MM.1S (cell line): ENCODE results near the gene ARVCF.

Source experiments
- DNase-seq: peaks from one replicate; pipeline ENCODE4 v3.0.0-alpha.2; 2015
- H2AFZ ChIP-seq: fragments of 300-600 bp; sonication (generic); 2 replicates; pipeline ENCODE4 v1.6.0; 2016; ENCODE audit warnings: antibody characterized with exemption, low read length
- H3F3A ChIP-seq: fragments of 300-600 bp; sonication (generic); 2 replicates; pipeline ENCODE4 v1.6.1; 2016; ENCODE audit warnings: mild to moderate bottlenecking, antibody characterized with exemption, low read length, moderate library complexity, mixed read lengths; ENCODE audit not compliant: insufficient read depth
- H3K27ac ChIP-seq: fragments of 300-600 bp; sonication (generic); 2 replicates; pipeline ENCODE4 v1.5.1; 2016; ENCODE audit warnings: mild to moderate bottlenecking, low read length
- H3K27me3 ChIP-seq: fragments of 300-600 bp; sonication (generic); replicated peaks from 2 replicates; pipeline ENCODE4 v1.6.0; 2016; ENCODE audit warnings: low read length; ENCODE audit not compliant: insufficient read depth
- H3K36me3 ChIP-seq: fragments of 300-600 bp; sonication (generic); replicated peaks from 2 replicates; pipeline ENCODE4 v1.6.1; 2016; ENCODE audit warnings: mild to moderate bottlenecking, low read length, mixed read lengths; ENCODE audit not compliant: insufficient read depth
- H3K4me1 ChIP-seq: fragments of 300-600 bp; sonication (generic); 2 replicates; pipeline ENCODE4 v1.6.1; 2016; ENCODE audit warnings: low read length, mixed read lengths
- H3K4me2 ChIP-seq: fragments of 300-600 bp; sonication (generic); 2 replicates; pipeline ENCODE4 v1.6.0; 2016; ENCODE audit warnings: low read depth, low read length
- H3K4me3 ChIP-seq: fragments of 300-600 bp; sonication (generic); 2 replicates; pipeline ENCODE4 v1.5.1; 2016; ENCODE audit warnings: low read length, mixed read lengths
- H3K79me2 ChIP-seq: fragments of 300-600 bp; sonication (generic); 2 replicates; pipeline ENCODE4 v1.6.1; 2016; ENCODE audit warnings: mixed run types, low read length, mixed read lengths
- H3K9ac ChIP-seq: fragments of 300-600 bp; sonication (generic); 2 replicates; pipeline ENCODE4 v1.6.1; 2016; ENCODE audit warnings: low read length, mixed read lengths
- H3K9me2 ChIP-seq: fragments of 300-600 bp; sonication (generic); replicated peaks from 2 replicates; pipeline ENCODE4 v1.6.1; 2016; ENCODE audit warnings: mild to moderate bottlenecking, low read length, mixed read lengths; ENCODE audit not compliant: insufficient read depth
- H3K9me3 ChIP-seq: fragments of 300-600 bp; sonication (generic); replicated peaks from 2 replicates; pipeline ENCODE4 v1.6.1; 2016; ENCODE audit warnings: mild to moderate bottlenecking, low read length, mixed read lengths; ENCODE audit not compliant: insufficient read depth
- H4K20me1 ChIP-seq: fragments of 300-600 bp; sonication (generic); 2 replicates; pipeline ENCODE4 v1.6.1; 2016; ENCODE audit warnings: mild to moderate bottlenecking, low read length, moderate library complexity, mixed read lengths; ENCODE audit not compliant: insufficient read depth
- EZH2 ChIP-seq: fragments of 300-600 bp; sonication (generic); optimal IDR thresholded peaks from 2 replicates; pipeline ENCODE3; 2017; ENCODE audit warnings: low read depth, mild to moderate bottlenecking, antibody characterized with exemption, low read length, mixed read lengths
- EZH2phosphoT487 ChIP-seq: fragments of 300-600 bp; sonication (generic); IDR thresholded peaks from 2 replicates; pipeline ENCODE4 v1.6.1; 2018; ENCODE audit warnings: antibody characterized with exemption, low read length
- TF ChIP-seq, protein P1 (sequence below): fragments of 300-600 bp; sonication (generic); IDR thresholded peaks from 2 replicates; pipeline ENCODE4 v1.5.1; 2016; ENCODE audit warnings: antibody characterized with exemption, low read length, mixed read lengths

The ARVCF gene

DNA sequence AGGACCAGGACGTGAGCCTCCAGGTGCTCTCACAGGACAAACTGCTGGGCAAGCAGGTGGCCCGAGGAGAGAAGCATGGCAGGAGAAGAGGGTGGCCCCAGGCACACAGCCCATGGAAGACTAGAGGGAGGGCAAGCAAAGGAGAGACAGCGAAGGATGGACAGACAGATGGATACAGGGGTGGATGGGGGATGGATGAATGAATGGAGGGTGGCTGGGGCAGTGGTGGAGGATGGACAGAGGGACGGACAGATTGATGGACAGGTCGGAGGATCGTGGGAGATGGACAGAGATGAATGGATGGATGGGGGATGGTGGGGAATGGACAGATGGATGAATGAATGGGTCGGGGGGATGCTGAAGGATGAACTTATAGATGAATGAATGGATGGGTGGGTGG is 22.7 kb downstream of the ARVCF start:
- no peaks in the 10 kb centered on the region for H3F3A ChIP-seq
- no peaks in the 10 kb centered on the region for H3K79me2 ChIP-seq
- no peaks in the 10 kb centered on the region for H3K36me3 ChIP-seq
- no peaks in the 10 kb centered on the region for H3K4me1 ChIP-seq
- no peak overlapping the region for H3K4me2 ChIP-seq
- H3K27ac ChIP-seq, result no peak overlapping the region
- no peak overlapping the region for H2AFZ ChIP-seq
- H4K20me1 ChIP-seq, result no peaks in the 10 kb centered on the region
- H3K9ac ChIP-seq, result no peak overlapping the region
- TF ChIP-seq EZH2phosphoT487, result no peak
- TF ChIP-seq, protein P1, sequence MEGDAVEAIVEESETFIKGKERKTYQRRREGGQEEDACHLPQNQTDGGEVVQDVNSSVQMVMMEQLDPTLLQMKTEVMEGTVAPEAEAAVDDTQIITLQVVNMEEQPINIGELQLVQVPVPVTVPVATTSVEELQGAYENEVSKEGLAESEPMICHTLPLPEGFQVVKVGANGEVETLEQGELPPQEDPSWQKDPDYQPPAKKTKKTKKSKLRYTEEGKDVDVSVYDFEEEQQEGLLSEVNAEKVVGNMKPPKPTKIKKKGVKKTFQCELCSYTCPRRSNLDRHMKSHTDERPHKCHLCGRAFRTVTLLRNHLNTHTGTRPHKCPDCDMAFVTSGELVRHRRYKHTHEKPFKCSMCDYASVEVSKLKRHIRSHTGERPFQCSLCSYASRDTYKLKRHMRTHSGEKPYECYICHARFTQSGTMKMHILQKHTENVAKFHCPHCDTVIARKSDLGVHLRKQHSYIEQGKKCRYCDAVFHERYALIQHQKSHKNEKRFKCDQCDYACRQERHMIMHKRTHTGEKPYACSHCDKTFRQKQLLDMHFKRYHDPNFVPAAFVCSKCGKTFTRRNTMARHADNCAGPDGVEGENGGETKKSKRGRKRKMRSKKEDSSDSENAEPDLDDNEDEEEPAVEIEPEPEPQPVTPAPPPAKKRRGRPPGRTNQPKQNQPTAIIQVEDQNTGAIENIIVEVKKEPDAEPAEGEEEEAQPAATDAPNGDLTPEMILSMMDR, result no peak
- no peak for TF ChIP-seq EZH2
- no peaks in the 10 kb centered on the region for H3K9me3 ChIP-seq
- no peak for DNase-seq
- H3K9me2 ChIP-seq, result no peaks in the 10 kb centered on the region
- H3K4me3 ChIP-seq, result no peak overlapping the region
- H3K27me3 ChIP-seq, result peaks cover 94% of the 10 kb centered on the region

DNA sequence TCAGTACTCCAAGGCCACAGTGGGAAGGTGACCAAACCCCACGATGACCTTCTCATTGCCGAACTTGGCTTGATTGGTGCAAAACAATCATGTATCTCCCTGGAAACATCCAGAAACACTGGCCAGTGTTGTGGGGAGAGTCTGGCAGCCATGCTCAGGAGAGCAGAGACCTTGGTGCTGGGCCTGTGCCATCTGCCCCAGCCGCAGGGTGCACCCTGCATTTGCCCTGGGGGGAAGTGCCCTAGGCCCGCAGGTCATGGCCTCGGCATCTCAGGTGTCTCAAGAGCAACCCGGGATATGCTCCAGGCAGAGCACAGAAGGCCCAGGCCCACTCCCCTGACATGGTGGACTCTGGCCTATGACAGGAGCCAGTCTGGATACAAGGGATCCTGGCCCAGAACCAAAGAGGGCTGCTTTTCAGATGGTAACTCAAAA is 23.7 kb downstream of the ARVCF start:
- no peaks in the 10 kb centered on the region for H3K36me3 ChIP-seq
- no peak overlapping the region for H3K27ac ChIP-seq
- no peak overlapping the region for H3K9ac ChIP-seq
- no peak overlapping the region for H3K4me2 ChIP-seq
- no peaks in the 10 kb centered on the region for H3K9me2 ChIP-seq
- H3K27me3 ChIP-seq, result peaks cover 85% of the 10 kb centered on the region
- no peaks in the 10 kb centered on the region for H3K79me2 ChIP-seq
- no peaks in the 10 kb centered on the region for H4K20me1 ChIP-seq
- H3K4me1 ChIP-seq, result no peaks in the 10 kb centered on the region
- no peak overlapping the region for H2AFZ ChIP-seq
- DNase-seq, result no peak
- H3K9me3 ChIP-seq, result no peaks in the 10 kb centered on the region
- TF ChIP-seq EZH2 (no peak), EZH2phosphoT487 (no peak)
- TF ChIP-seq, protein P1, result no peak
- no peaks in the 10 kb centered on the region for H3F3A ChIP-seq
- no peak overlapping the region for H3K4me3 ChIP-seq

GRCh38 chr22:19992481-19992911 is 24.1 kb downstream of the ARVCF start:
- Histone ChIP-seq H3K36me3 (no peaks in the 10 kb centered on the region), H3K4me3 (no peak overlapping the region), H4K20me1 (no peaks in the 10 kb centered on the region), H3K9me2 (no peaks in the 10 kb centered on the region), H3K9ac (no peak overlapping the region), H3K4me1 (no peaks in the 10 kb centered on the region), H3K27me3 (peaks cover 80% of the 10 kb centered on the region), H2AFZ (no peak overlapping the region), H3K9me3 (no peaks in the 10 kb centered on the region), H3K4me2 (no peak overlapping the region), H3K27ac (no peak overlapping the region), H3F3A (no peaks in the 10 kb centered on the region), H3K79me2 (no peaks in the 10 kb centered on the region)
- TF ChIP-seq, protein P1, result no peak
- TF ChIP-seq EZH2phosphoT487, result no peak
- TF ChIP-seq EZH2, result no peak
- DNase-seq, result no peak
